GM12878 (cell line): ENCODE measurements around the gene TAF4. TPM values are rescaled to one million over a fixed set of nuclear protein-coding genes. Genes with fewer than 3 reads are reported as not detected.

ENCODE experiments used
- ATAC-seq: fragments of 200-7000 bp; cut with Tn5 transposase; 3 replicates; pipeline ENCODE4 v1.9.1; 2020; ENCODE audit warnings: mild to moderate bottlenecking, moderate library complexity
- BruUV-seq: library from RNA; stranded (reverse); fragments of 400-500 nt; replicated peaks from 2 replicates; lab custom pipeline; 2021; lab: Mats Ljungman, UMichigan
- CTCF ChIA-PET: fragments of 300-600 bp; sonication (Branson Sonifier 250); formaldehyde crosslinking; extraction: SDS; loops from one replicate; lab custom pipeline; 2021; ENCODE audit warnings: inconsistent platforms; lab: Yijun Ruan, JAX
- POLR2A ChIA-PET: fragments of 350-600 bp; formaldehyde crosslinking; extraction: SDS; loops from one replicate; lab custom pipeline; 2021; ENCODE audit warnings: inconsistent platforms; lab: Charles Lee
- RAD21 ChIA-PET: fragments of 300-600 bp; sonication (Branson Sonifier 250); formaldehyde crosslinking; loops from one replicate; lab custom pipeline; 2023; ENCODE audit warnings: antibody characterized with exemption; ENCODE audit not compliant: unreplicated experiment; lab: Charles Lee
- SMC1A ChIA-PET: fragments of 300-600 bp; sonication (Branson Sonifier 250); formaldehyde crosslinking; loops from one replicate; lab custom pipeline; 2023; ENCODE audit not compliant: unreplicated experiment, uncharacterized antibody; lab: Charles Lee
- DNase-seq: peaks from one replicate; pipeline ENCODE4 v3.0.0-alpha.2; 2011; ENCODE audit warnings: low read depth, low spot score
- FAIRE-seq: peaks from 3 replicates; lab custom pipeline; 2011; peaks lifted over from hg19 to GRCh38; lab: Jason Lieb, UNC
- H2AFZ ChIP-seq: 2 replicates; pipeline ENCODE4 v1.6.0; 2011; ENCODE audit warnings: low read depth, low read length, control low read depth; ENCODE audit not compliant: control insufficient read depth
- H3K27ac ChIP-seq: 2 replicates; pipeline ENCODE4 v1.5.1; 2011; ENCODE audit warnings: control low read depth; ENCODE audit not compliant: control insufficient read depth, insufficient read depth
- H3K27me3 ChIP-seq, 2 experiments: replicated peaks in 1 of 2; 2 replicates each; pipeline versions ENCODE4 v1.6.0 to v1.6.1; 2011; ENCODE audit warnings: low read length in 1 of 2; ENCODE audit not compliant: control insufficient read depth in 2 of 2, insufficient read depth in 2 of 2
- H3K36me3 ChIP-seq, 2 experiments: 2 replicates each; pipeline ENCODE4 v1.5.1; 2011; ENCODE audit warnings: low read length in 1 of 2; ENCODE audit not compliant: control insufficient read depth in 2 of 2, insufficient read depth in 2 of 2
- H3K4me1 ChIP-seq: 2 replicates; pipeline ENCODE4 v1.6.1; 2011; ENCODE audit warnings: mild to moderate bottlenecking, low read length, moderate library complexity, mixed read lengths; ENCODE audit not compliant: control insufficient read depth, insufficient read depth
- H3K4me2 ChIP-seq: 2 replicates; pipeline ENCODE4 v1.6.0; 2011; ENCODE audit warnings: control low read depth; ENCODE audit not compliant: control insufficient read depth, insufficient read depth
- H3K4me3 ChIP-seq: fragments of 200-600 bp; sonication (generic); 2 replicates; pipeline ENCODE4 v1.5.1; 2016
- H3K79me2 ChIP-seq: 2 replicates; pipeline ENCODE4 v1.6.0; 2011; ENCODE audit warnings: low read length; ENCODE audit not compliant: control insufficient read depth, insufficient read depth
- H3K9ac ChIP-seq: 2 replicates; pipeline ENCODE4 v1.8.0; 2011; ENCODE audit warnings: low read length, control low read depth, mixed read lengths; ENCODE audit not compliant: control insufficient read depth, insufficient read depth
- H3K9me3 ChIP-seq: replicated peaks from 3 replicates; pipeline ENCODE4 v1.5.1; 2011; ENCODE audit warnings: mild to moderate bottlenecking, low read length; ENCODE audit not compliant: control insufficient read depth, insufficient read depth
- H4K20me1 ChIP-seq: 2 replicates; pipeline ENCODE4 v1.6.0; 2011; ENCODE audit not compliant: control insufficient read depth, insufficient read depth
- ATF7 ChIP-seq: fragments of 450-650 bp; IDR thresholded peaks from 2 replicates; pipeline ENCODE4 v1.6.1; 2016; ENCODE audit warnings: low read depth, mild to moderate bottlenecking
- CREB1 ChIP-seq: IDR thresholded peaks from 2 replicates; pipeline ENCODE4 v1.6.1; 2012; ENCODE audit warnings: low read depth, mild to moderate bottlenecking, inconsistent platforms
- PRDM15 ChIP-seq: fragments of 450-650 bp; formaldehyde crosslinking; IDR thresholded peaks from 2 replicates; pipeline ENCODE4 v1.4.0; 2020; ENCODE audit warnings: mild to moderate bottlenecking, moderate library complexity
- WGBS: methylation state at CpG from one replicate; pipeline ENCODE4 v1.1.6; 2016; ENCODE audit warnings: low lambda C conversion rate; ENCODE audit not compliant: insufficient replicate concordance, insufficient coverage; ENCODE audit errors: missing lambda C conversion rate; 5-methylcytosine and 5-hydroxymethylcytosine counted together
- in situ Hi-C: fragments of 300-500 bp; cut with MboI; formaldehyde crosslinking; loops from 9 replicates; pipeline ENCODE4 v1.14.3; 2018; ENCODE audit warnings: mixed read lengths
- intact Hi-C: fragments of 100-400 bp; cut with micrococcal nuclease; formaldehyde crosslinking; loops from one replicate; pipeline ENCODE4 v1.14.2; 2022; ENCODE audit not compliant: unreplicated experiment
- polyA plus RNA-seq, 11 experiments: library from polyadenylated mRNA; depleted of rRNA in 4 of 11; unstranded in 6 of 11; stranded (reverse) in 5 of 11; fragments of >200 nt; fragmentation: Nextera tagmentation in 4 of 11; fragmentation: Illumina TruSeq in 1 of 11; extraction: Ambion mirVana in 4 of 11; extraction: Trizol in 1 of 11; gene quantifications; 1 replicate in 1 of 11; 2 replicates in 10 of 11; pipeline versions ENCODE4 v1.2.1 to v1.2.3, GENCODE V29; 2011 to 2016; ENCODE audit warnings: inconsistent platforms in 2 of 11, missing spikeins in 2 of 11, low read depth in 1 of 11
- total RNA-seq, 4 experiments: library from RNA; depleted of rRNA in 3 of 4; stranded (reverse); fragments of >200 nt in 3 of 4; fragmentation: Illumina TruSeq in 1 of 4; extraction: Trizol in 1 of 4; gene quantifications; 2 replicates each; pipeline versions ENCODE4 v1.2.1 to v1.2.3, GENCODE V29; 2013 to 2021

The TAF4 gene
- total and polyA plus RNA-seq, 10 of the 15 experiments (the other 5 are each of a cell fraction or from before 2014, with no cell fraction given) = 0.39 to 16.9 (median 3.4) TPM

GRCh38 chr20:62089393-62089792 lies 23.7 kb upstream of the TAF4 start (continued):
- no peak for TF ChIP-seq PRDM15 (CRISPR knock-in tag)

- POLR2A ChIA-PET = no interaction called here
- TF ChIP-seq CREB1 = 0 out of 2 replicates have a peak, but pooled peaks have one; percentile 38
- no peak for TF ChIP-seq ATF7
- CTCF ChIA-PET = interaction anchor here (0.9 kb wide), 1 partner anchor 77 kb away, joined by 3 read pairs; no protein-coding TSS in a partner anchor
- intact Hi-C loops (no loop called here), in situ Hi-C loops (loop anchor here (25.0 kb wide), 1 partner anchor 601 kb away; no protein-coding TSS in a partner anchor)
- H3K27ac ChIP-seq = no peak overlapping the region
- no peak overlapping the region for H3K4me3 ChIP-seq
- H3K79me2 ChIP-seq = no peaks in the 10 kb centered on the region
- BruUV-seq = no TSS peak
- no peak for ATAC-seq
- WGBS = 52% methylated on average over 15 of the region's 15 CpGs
- H3K36me3 ChIP-seq = no peaks in the 10 kb centered on the region
- peaks cover 2% of the 10 kb centered on the region; the same call in 1 of the 3 replicates for H3K9me3 ChIP-seq
- no peaks in the 10 kb centered on the region for H3K4me1 ChIP-seq
- SMC1A ChIA-PET = no interaction called here
- FAIRE-seq = no peak
- H3K27me3 ChIP-seq = no peaks in the 10 kb centered on the region
- RAD21 ChIA-PET = no interaction called here
- H3K9ac ChIP-seq = no peak overlapping the region
- H4K20me1 ChIP-seq = no peaks in the 10 kb centered on the region
- no peak overlapping the region for H3K4me2 ChIP-seq
- DNase-seq = no peak
- no peak overlapping the region for H2AFZ ChIP-seq
Observed at GRCh38 chr20:62088258-62089127, 22.8 kb upstream of the TAF4 start.
